GM12878 (cell line): ENCODE results near the gene DDR1. TPM values are rescaled to one million over a fixed set of nuclear protein-coding genes. Genes with fewer than 3 reads are reported as not detected.

ENCODE experiments used
- CBFB ChIP-seq: IDR thresholded peaks from 2 replicates; pipeline ENCODE4 v1.6.1; 2016; ENCODE audit warnings: antibody characterized with exemption, low read depth
- CBX3 ChIP-seq: fragments of 200-600 bp; sonication (generic); IDR thresholded peaks from 2 replicates; pipeline ENCODE4 v1.6.1; 2016; ENCODE audit warnings: low read depth, borderline replicate concordance
- EED ChIP-seq: sonication (generic); IDR thresholded peaks from 2 replicates; pipeline ENCODE4 v1.6.1; 2016; ENCODE audit warnings: antibody characterized with exemption, low read depth
- FOXM1 ChIP-seq: IDR thresholded peaks from 2 replicates; pipeline ENCODE4 v1.6.1; 2012; ENCODE audit warnings: low read depth, mild to moderate bottlenecking, inconsistent platforms, low read length, moderate library complexity
- IRF4 ChIP-seq: IDR thresholded peaks from 2 replicates; pipeline ENCODE4 v1.6.1; 2011; ENCODE audit warnings: low read depth, low read length
- MTA3 ChIP-seq: IDR thresholded peaks from 2 replicates; pipeline ENCODE4 v1.6.1; 2012; ENCODE audit warnings: low read length, inconsistent platforms, borderline replicate concordance
- NFXL1 ChIP-seq: fragments of 450-650 bp; IDR thresholded peaks from 2 replicates; pipeline ENCODE4 v1.6.1; 2017; ENCODE audit warnings: antibody characterized with exemption, mild to moderate bottlenecking, borderline replicate concordance
- NR2F1 ChIP-seq: fragments of 450-650 bp; conservative IDR thresholded peaks from 2 replicates; pipeline ENCODE4 v1.6.1; 2017; ENCODE audit warnings: mild to moderate bottlenecking
- RBBP5 ChIP-seq: fragments of 200-600 bp; sonication (generic); conservative IDR thresholded peaks from 2 replicates; pipeline ENCODE4 v1.6.1; 2016
- RCOR1 ChIP-seq: conservative IDR thresholded peaks from 2 replicates; pipeline ENCODE4 v1.6.1; 2012; ENCODE audit warnings: low read depth, low read length, improper control_type of control experiment
- RELA ChIP-seq: fragments of 450-650 bp; IDR thresholded peaks from 2 replicates; pipeline ENCODE4 v1.8.0; 2014; ENCODE audit warnings: borderline replicate concordance; ENCODE audit not compliant: partially characterized antibody
- RFX5 ChIP-seq: IDR thresholded peaks from 2 replicates; pipeline ENCODE4 v1.6.1; 2011; ENCODE audit warnings: low read depth, low read length, improper control_type of control experiment
- SPI1 ChIP-seq: IDR thresholded peaks from 2 replicates; pipeline ENCODE4 v1.6.1; 2011; ENCODE audit warnings: low read depth, mild to moderate bottlenecking, low read length, moderate library complexity, borderline replicate concordance; ENCODE audit not compliant: insufficient read depth
- STAT1 ChIP-seq: fragments of 450-650 bp; conservative IDR thresholded peaks from 2 replicates; pipeline ENCODE4 v1.6.1; 2014; ENCODE audit warnings: antibody characterized with exemption, mild to moderate bottlenecking
- SUZ12 ChIP-seq: fragments of 200-600 bp; sonication (generic); IDR thresholded peaks from one replicate; pipeline ENCODE4 v1.6.1; 2018; ENCODE audit warnings: antibody characterized with exemption, mild to moderate bottlenecking; ENCODE audit not compliant: unreplicated experiment
- YY1 ChIP-seq: IDR thresholded peaks from 2 replicates; pipeline ENCODE4 v1.6.1; 2011; ENCODE audit warnings: low read depth, mild to moderate bottlenecking, low read length
- ZNF217 ChIP-seq: fragments of 450-650 bp; IDR thresholded peaks from 2 replicates; pipeline ENCODE4 v1.6.1; 2017; ENCODE audit warnings: antibody characterized with exemption, mild to moderate bottlenecking
- polyA plus RNA-seq, 11 experiments: library from polyadenylated mRNA; depleted of rRNA in 4 of 11; unstranded in 6 of 11; stranded (reverse) in 5 of 11; fragments of >200 nt; fragmentation: Nextera tagmentation in 4 of 11; fragmentation: Illumina TruSeq in 1 of 11; extraction: Ambion mirVana in 4 of 11; extraction: Trizol in 1 of 11; gene quantifications; 1 replicate in 1 of 11; 2 replicates in 10 of 11; pipeline versions ENCODE4 v1.2.1 to v1.2.3, GENCODE V29; 2011 to 2016; ENCODE audit warnings: inconsistent platforms in 2 of 11, missing spikeins in 2 of 11, low read depth in 1 of 11
- total RNA-seq, 4 experiments: library from RNA; depleted of rRNA in 3 of 4; stranded (reverse); fragments of >200 nt in 3 of 4; fragmentation: Illumina TruSeq in 1 of 4; extraction: Trizol in 1 of 4; gene quantifications; 2 replicates each; pipeline versions ENCODE4 v1.2.1 to v1.2.3, GENCODE V29; 2013 to 2021
- TF ChIP-seq, protein P1 (sequence below), 3 experiments: IDR thresholded peaks in 2 of 3; conservative IDR thresholded peaks in 1 of 3; 2 replicates each; pipeline ENCODE4 v1.5.1; 2011; ENCODE audit warnings: low read depth in 3 of 3, low read length in 3 of 3, mild to moderate bottlenecking in 3 of 3, control low read depth in 2 of 3, moderate library complexity in 2 of 3, inconsistent platforms in 1 of 3, mixed read lengths in 1 of 3; ENCODE audit not compliant: control insufficient read depth in 2 of 3, insufficient read depth in 1 of 3; ENCODE audit errors: extremely low read depth in 1 of 3
- TF ChIP-seq, protein P2 (sequence below): IDR thresholded peaks from 2 replicates; pipeline ENCODE4 v1.6.1; 2012; ENCODE audit warnings: mild to moderate bottlenecking, low read depth, low read length
- TF ChIP-seq, protein P3 (sequence below): IDR thresholded peaks from 2 replicates; pipeline ENCODE4 v1.6.1; 2012; ENCODE audit warnings: low read depth, low read length, improper control_type of control experiment
- TF ChIP-seq, protein P4 (sequence below): fragments of 450-650 bp; IDR thresholded peaks from 2 replicates; pipeline ENCODE4 v1.6.1; 2014; ENCODE audit warnings: mild to moderate bottlenecking
- TF ChIP-seq, protein P5 (sequence below): fragments of 150-350 bp; IDR thresholded peaks from 2 replicates; pipeline ENCODE4 v1.6.1; 2014; ENCODE audit warnings: mild to moderate bottlenecking, low read depth, low read length

Gene DDR1
- total and polyA plus RNA-seq, 10 of the 15 experiments (the other 5 are each of a cell fraction or from before 2014, with no cell fraction given) = 1.1 to 39.0 (median 11.9) TPM

DNA sequence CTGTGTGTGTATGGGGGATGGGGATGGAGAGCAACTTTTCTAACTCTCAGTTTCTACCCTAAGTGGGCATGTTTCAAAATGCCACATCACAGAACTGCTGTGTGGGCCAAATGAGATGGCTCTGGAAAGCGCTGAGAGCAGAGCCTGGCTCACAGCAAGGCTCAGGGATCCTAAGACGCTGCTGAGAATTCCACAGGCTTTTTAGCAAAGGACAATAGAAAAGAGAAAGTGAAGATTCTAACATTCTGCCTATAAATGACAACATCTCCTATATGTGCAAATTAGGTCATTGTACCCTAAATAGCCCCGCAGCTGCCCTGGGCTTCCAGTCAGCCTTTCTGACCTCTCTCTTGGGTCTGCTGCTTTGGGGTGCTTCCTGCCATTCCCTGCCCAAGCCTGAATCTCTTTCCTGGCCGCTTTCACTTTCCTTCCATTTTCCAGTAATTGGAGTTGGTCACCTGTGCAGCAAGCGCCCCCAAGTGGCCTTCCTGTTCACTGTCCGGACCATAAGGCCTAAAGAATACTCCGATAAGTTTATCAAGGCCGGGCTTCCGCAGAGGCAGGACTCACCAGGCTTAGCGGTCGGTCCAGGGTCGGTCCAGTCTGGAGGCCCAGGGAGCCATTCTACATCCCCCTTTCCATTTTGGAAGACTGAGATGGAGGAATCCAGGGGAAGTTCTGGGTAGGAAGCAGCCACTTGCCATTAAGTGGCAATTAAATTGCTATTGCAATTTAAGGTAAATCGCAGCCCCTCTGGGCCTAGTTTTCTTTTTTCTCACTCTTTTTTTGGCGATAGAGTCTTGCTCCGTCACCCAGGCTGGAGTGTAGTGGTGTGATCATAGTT, 6.7 kb upstream of the DDR1 start (continued):
- TF ChIP-seq, protein P1, sequence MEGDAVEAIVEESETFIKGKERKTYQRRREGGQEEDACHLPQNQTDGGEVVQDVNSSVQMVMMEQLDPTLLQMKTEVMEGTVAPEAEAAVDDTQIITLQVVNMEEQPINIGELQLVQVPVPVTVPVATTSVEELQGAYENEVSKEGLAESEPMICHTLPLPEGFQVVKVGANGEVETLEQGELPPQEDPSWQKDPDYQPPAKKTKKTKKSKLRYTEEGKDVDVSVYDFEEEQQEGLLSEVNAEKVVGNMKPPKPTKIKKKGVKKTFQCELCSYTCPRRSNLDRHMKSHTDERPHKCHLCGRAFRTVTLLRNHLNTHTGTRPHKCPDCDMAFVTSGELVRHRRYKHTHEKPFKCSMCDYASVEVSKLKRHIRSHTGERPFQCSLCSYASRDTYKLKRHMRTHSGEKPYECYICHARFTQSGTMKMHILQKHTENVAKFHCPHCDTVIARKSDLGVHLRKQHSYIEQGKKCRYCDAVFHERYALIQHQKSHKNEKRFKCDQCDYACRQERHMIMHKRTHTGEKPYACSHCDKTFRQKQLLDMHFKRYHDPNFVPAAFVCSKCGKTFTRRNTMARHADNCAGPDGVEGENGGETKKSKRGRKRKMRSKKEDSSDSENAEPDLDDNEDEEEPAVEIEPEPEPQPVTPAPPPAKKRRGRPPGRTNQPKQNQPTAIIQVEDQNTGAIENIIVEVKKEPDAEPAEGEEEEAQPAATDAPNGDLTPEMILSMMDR (IDR thresholded peaks at IDR 0.05 in 2 of 3, conservative IDR thresholded peaks at IDR 0.05 in 1 of 3; ENCODE audit: control insufficient read depth in 2 of 3, extremely low read depth in 1 of 3, insufficient read depth in 1 of 3, low read depth in 3 of 3, low read length in 3 of 3) = peak; percentile 91 to 95 (median 93); a peak in 5 of 6 replicates
- TF ChIP-seq NFXL1 (no peak), RBBP5 (no peak), EED (peak; percentile 97), IRF4 (no peak), STAT1 (0 out of 2 replicates have a peak, but pooled peaks have one; percentile 40), YY1 (peak; percentile 79), RCOR1 (no peak), FOXM1 (no peak), RFX5 (no peak), NR2F1 (no peak), SPI1 (no peak), CBFB (no peak), ZNF217 (no peak), RELA (peak; percentile 7), SUZ12 (no peak), MTA3 (0 out of 2 replicates have a peak, but pooled peaks have one; percentile 55), CBX3 (no peak)
- TF ChIP-seq, protein P2, sequence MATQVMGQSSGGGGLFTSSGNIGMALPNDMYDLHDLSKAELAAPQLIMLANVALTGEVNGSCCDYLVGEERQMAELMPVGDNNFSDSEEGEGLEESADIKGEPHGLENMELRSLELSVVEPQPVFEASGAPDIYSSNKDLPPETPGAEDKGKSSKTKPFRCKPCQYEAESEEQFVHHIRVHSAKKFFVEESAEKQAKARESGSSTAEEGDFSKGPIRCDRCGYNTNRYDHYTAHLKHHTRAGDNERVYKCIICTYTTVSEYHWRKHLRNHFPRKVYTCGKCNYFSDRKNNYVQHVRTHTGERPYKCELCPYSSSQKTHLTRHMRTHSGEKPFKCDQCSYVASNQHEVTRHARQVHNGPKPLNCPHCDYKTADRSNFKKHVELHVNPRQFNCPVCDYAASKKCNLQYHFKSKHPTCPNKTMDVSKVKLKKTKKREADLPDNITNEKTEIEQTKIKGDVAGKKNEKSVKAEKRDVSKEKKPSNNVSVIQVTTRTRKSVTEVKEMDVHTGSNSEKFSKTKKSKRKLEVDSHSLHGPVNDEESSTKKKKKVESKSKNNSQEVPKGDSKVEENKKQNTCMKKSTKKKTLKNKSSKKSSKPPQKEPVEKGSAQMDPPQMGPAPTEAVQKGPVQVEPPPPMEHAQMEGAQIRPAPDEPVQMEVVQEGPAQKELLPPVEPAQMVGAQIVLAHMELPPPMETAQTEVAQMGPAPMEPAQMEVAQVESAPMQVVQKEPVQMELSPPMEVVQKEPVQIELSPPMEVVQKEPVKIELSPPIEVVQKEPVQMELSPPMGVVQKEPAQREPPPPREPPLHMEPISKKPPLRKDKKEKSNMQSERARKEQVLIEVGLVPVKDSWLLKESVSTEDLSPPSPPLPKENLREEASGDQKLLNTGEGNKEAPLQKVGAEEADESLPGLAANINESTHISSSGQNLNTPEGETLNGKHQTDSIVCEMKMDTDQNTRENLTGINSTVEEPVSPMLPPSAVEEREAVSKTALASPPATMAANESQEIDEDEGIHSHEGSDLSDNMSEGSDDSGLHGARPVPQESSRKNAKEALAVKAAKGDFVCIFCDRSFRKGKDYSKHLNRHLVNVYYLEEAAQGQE = no peak
- TF ChIP-seq, protein P3, sequence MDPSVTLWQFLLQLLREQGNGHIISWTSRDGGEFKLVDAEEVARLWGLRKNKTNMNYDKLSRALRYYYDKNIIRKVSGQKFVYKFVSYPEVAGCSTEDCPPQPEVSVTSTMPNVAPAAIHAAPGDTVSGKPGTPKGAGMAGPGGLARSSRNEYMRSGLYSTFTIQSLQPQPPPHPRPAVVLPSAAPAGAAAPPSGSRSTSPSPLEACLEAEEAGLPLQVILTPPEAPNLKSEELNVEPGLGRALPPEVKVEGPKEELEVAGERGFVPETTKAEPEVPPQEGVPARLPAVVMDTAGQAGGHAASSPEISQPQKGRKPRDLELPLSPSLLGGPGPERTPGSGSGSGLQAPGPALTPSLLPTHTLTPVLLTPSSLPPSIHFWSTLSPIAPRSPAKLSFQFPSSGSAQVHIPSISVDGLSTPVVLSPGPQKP = no peak
- TF ChIP-seq, protein P4, sequence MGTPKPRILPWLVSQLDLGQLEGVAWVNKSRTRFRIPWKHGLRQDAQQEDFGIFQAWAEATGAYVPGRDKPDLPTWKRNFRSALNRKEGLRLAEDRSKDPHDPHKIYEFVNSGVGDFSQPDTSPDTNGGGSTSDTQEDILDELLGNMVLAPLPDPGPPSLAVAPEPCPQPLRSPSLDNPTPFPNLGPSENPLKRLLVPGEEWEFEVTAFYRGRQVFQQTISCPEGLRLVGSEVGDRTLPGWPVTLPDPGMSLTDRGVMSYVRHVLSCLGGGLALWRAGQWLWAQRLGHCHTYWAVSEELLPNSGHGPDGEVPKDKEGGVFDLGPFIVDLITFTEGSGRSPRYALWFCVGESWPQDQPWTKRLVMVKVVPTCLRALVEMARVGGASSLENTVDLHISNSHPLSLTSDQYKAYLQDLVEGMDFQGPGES = no peak
- TF ChIP-seq, protein P5, sequence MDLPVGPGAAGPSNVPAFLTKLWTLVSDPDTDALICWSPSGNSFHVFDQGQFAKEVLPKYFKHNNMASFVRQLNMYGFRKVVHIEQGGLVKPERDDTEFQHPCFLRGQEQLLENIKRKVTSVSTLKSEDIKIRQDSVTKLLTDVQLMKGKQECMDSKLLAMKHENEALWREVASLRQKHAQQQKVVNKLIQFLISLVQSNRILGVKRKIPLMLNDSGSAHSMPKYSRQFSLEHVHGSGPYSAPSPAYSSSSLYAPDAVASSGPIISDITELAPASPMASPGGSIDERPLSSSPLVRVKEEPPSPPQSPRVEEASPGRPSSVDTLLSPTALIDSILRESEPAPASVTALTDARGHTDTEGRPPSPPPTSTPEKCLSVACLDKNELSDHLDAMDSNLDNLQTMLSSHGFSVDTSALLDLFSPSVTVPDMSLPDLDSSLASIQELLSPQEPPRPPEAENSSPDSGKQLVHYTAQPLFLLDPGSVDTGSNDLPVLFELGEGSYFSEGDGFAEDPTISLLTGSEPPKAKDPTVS = no peak
